ENCODE measurements around the gene RNF220.

RNF220 gene

DNA sequence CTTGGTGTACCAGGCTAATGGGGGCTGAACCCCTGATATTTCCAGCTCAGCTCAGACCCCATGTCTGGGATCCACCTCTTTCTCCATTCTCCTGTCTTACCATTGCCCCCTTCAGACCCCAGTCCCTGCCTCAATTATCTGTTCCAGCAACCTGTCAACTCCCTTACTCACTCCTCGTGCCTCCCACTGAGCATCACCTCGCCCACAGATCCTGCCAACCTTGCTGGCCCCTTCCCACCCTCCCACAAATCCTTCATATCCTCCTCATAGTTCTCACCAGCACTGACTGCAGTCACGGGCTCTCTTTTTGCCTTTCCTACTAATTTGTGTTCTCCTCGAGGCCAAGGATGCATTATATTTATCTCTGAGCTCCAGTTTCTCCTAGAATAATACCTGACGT, 206.4 kb downstream of the RNF220 start:
- no peak for DNase-seq (ENCODE audit: low read depth)

DNA sequence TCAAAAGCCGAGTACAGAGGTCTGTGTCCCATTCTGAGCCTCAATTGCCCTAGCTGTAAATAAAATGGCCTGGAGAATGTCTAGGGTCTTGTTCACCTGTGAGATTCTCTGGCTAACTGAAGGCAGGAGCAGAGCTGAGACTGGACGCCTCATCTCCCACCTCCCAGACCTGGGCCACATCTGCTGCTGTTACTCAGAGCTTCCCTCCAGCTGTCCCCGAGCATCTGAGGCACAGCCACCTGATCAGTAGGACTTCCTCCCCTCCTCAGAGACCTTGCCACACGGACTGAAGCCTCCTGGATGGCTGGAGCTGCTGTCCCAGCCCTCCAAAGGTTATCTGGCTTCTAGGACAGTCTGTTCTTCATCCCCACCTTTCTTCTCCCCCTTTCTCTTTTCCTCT, 206.8 kb downstream of the RNF220 start:
- no peak for DNase-seq (ENCODE audit: low read depth)

GRCh38 chr1:44613941-44614340, 208.9 kb downstream of the RNF220 start:
- no peak for DNase-seq (ENCODE audit: low read depth)

DNA sequence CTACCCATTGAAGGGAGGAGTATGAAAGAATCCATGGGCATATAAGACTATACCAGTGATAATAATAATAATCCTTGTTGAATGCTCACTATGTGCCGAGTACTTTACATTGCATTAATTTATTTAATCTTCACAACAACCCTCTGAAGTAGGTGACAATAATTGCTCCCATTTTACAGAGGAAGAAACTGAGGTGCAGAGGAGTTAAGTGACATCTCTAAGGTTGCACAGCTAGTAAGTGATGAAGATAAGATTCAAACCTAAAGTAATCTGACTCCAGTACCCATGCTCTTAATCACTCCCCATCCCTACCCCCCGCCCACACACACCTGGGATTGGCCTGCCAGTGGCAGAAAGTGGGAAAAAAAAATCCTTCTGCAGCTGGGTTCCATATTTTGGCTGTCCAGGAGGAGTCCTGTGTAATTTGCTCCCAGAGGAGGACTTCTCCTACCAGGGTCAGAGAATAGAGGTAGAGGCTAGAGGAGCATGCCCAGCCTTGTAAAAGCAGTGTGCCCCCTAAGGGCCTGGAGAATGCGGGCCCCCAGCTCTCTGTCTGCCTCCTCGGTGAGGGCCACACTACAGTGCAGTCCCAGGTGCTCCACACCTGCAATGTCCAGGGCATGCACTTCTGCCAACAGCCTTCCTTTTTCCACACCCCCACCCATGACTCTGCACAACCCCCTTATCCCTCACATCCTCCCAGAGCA, 211.4 kb downstream of the RNF220 start:
- no peak for DNase-seq (ENCODE audit: low read depth)

- no peak for DNase-seq (ENCODE audit: low read depth)
Measured at GRCh38 chr1:44616991-44617702, 212.1 kb downstream of the RNF220 start.

DNA sequence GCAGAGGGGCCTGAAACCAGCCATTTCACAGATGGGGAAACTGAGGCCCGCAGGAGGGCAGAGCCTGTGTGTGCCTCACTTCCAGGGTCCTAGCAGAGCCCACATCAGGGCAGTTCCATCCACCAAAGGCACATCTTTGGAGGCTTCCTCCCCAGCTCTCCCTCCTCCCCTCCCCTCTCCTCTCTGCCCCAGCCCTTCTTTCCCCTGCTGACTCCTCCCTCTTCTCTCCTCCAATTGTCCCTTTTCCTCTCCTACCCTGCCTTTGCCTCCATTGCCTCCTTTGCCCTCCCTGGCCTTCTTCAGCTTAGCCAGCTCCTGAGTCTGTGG, 212.6 kb downstream of the RNF220 start:
- DNase-seq (ENCODE audit: low read depth), result no peak

- no peak for DNase-seq (ENCODE audit: low read depth)
Measured at GRCh38 chr1:44619261-44619900, 214.3 kb downstream of the RNF220 start.

DNA sequence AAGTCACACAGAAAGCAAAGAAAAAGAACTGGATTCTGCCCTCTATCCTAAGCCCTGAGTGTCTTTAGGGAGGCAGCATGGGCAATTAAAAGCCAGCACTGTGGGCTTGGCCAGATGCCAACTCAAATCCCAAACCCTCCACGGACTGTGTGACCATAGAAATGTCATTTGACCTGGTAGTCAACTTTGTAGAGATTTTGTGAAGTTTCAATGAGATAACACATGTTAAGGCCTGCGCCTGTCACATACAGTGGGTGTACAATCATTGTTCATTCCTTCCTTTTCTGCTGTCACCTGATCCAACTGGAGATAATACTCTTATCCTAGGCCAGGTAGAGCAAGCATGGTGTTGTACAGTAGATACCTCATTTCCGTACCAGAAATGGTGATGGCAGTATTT, 215.0 kb downstream of the RNF220 start:
- no peak for DNase-seq (ENCODE audit: low read depth)

DNA sequence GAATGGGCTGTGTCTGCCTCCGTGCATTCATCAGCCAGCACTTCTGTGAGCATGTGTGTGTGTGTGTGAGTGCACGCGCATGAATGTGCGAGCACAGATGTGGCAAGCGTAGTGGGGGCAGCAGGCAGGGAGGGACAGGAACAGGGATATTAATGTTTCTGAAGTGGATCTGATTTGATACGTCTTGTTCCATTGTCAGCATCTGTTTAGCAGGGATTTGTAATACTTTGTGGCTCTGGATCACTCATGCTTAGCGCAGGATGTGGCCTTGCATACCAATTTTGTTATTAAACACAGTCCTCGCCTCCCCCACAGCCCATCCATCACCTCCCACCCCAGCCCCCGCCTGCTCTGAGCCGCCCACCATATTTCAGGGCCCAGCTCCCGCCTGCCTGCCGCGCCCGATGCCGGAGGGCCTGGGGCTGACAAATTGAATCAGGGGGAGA, 216.8 kb downstream of the RNF220 start:
- no peak for DNase-seq (ENCODE audit: low read depth)

DNA sequence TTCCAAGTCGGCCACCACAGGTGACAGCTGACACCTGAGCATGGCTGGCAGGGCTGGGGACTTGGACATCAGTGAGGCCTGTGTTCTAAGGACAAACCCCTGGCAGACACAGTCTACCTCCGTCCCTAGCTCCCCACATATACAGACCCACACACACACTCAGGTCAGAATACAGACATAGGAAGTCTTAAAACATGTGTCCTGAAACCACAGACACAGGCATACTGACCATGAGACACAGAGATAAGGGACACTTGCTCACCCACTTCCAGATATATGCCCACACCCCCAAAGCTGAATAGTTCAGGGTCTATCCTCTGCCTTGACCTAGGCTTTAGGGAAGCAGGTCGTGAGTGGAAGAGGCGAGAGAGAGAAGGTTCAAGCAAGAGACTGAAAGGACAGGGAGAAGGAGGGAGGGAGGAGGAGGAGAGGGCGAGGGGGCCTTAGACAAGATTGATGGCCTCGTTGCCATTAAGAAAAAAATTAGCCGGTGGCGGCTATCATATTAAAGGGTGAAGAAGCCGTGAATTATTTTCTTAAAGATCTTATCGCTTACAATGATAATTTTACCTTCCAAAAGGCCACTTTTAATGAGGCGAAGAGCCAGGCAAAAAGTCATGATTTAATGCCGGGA, 219.3 kb downstream of the RNF220 start:
- DNase-seq (ENCODE audit: low read depth), result no peak

GRCh38 chr1:44625348-44625747, 220.3 kb downstream of the RNF220 start:
- no peak for DNase-seq (ENCODE audit: low read depth)

GRCh38 chr1:44628962-44629756, 224.1 kb downstream of the RNF220 start:
- no peak for DNase-seq (ENCODE audit: low read depth)

GRCh38 chr1:44630116-44630515, 225.1 kb downstream of the RNF220 start:
- no peak for DNase-seq (ENCODE audit: low read depth)

- DNase-seq (ENCODE audit: low read depth), result no peak
Measured at GRCh38 chr1:44631333-44631646, 226.2 kb downstream of the RNF220 start.

DNA sequence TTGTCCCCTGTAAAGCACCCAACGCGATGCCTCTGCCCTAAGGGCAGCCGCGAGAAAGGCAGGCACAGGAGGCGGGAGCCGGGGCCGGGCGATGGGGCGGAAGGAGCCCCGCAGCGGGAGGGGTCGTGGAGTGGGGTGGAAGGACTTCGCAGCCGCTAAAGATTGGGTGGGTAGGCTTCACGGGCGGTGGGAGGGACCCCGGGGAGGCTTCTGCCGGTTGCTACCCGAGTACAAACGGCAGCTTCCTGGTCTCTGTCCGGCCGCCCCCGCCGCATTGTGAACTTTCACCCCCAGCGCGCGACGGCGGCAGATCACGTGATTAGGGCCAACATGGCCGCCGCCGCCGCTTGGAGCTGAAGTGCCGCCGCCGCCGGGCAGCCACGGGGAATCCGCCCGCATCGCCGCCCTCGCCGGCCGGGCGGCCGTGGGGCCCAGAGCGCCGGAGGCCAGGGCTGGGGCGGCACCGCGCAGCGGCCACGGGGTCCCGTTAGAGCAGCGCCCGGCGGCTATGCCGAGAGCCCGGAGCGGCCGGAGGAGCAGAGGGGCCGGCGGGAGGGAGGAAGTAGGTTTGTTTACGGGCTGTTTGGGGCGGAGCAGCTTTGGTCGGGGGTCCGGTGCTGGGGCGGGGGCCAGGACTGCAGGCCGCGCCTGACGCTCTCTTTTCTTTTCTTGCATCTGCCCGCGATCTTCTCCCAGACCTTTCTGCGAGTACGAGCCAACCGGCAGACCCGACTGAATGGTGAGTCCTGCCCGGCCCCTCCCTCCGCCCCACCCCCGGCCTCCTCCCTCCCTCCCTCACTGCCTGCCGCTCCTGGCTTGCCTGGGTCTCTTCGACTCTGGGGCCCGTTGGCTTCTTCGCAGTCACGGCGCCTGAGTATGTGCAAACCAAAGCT, 226.8 kb downstream of the RNF220 start:
- DNase-seq (ENCODE audit: low read depth), result peak; percentile 81

DNA sequence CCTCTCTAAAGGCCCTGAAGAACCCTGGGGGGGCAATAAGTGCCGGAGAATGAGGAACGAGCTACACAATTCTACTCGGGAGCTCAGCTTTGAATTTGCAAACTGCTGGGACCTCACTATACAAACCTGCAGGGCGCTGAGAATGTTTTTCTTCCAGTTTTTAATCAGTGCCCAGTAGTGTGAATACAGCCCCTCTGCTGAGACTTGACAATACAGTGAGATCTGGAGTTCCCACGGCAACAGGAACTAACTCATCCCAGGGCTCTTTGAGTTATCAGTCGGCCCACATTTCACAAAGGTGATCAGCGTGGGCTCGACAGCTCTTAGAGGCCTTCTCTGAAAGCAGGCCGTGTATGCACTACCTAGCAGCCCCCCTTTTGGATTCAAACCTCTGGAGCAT, 227.5 kb downstream of the RNF220 start:
- DNase-seq (ENCODE audit: low read depth), result no peak

- DNase-seq (ENCODE audit: low read depth), result no peak
Measured at GRCh38 chr1:44634606-44635189, 229.6 kb downstream of the RNF220 start.

- no peak for DNase-seq (ENCODE audit: low read depth)
Measured at GRCh38 chr1:44635439-44635838, 230.4 kb downstream of the RNF220 start.

- no peak for DNase-seq (ENCODE audit: low read depth)
Measured at GRCh38 chr1:44636083-44636687, 231.1 kb downstream of the RNF220 start.
